Inflammatory macrophage treated with lipopolysaccharide for 4 hours (primary cell): ENCODE data around the gene SLX9.
"Not testable (repeated sequence)": the region's sequence is repeated elsewhere in the genome, so short reads cannot be mapped to it uniquely, and the experiment has no call there.

ENCODE experiments used
- DNase-seq: peaks from one replicate; pipeline ENCODE4 v3.0.0-alpha.2; 2020

SLX9 gene

DNA sequence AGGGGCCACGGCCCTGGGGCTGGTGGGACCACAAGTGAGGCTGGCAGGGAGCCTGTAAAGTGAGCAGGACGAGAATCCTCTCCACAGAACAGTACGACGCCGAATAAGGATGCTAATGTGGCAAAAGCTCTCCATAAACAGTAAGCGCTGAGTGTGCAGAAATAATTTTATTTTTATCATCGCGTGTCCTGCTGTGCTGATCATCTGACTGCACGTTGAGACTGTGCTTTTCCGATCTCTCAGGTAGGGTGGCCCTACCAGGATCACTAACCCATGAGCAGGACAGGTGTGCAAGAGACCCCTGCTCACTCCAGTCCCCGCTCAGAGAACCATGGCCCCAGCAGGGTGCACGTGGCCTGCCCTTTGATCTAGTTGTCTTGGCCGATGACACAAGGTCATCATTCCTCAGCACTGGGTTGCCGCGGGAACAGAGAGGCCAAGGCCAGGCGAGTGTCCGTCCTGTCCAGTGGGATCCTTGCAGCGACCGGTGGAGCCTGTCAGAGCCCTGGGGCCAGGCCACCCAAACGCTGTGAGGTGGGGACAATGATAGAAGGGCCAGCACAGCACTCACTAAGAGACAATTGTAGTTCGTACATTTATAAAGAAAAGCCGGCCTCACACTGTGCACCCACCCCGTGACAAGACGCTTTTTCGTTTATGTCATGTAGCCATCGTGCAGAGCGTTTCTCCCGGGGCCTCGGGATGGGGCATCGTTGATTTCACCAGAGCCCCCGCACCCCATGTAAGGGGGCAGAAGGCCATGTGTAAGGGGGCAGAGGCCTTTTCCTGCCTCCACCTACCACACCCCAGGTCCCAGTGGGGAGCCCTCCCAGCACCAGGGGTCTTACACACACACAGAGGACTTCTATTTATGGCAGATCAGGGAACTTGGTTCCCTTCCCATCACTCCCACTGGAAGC, 81.9 kb downstream of the SLX9 start:
- DNase-seq = no peak

DNA sequence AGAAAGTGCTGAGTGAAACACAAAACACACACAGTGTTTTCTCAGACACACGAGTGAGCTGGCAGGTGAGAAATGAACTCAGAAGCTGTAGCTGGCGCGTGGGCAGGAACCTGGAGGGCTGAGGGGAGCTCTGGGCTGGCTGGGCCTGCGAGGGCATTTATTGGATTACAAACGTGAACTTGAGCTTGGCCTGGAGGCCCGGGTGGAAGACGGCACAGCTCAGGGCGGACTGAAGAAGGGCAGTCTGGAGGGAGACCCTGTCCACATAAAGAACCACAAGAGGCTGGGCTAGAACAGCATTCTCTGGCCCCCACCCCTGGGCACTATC, 82.5 kb downstream of the SLX9 start:
- no peak for DNase-seq

DNA sequence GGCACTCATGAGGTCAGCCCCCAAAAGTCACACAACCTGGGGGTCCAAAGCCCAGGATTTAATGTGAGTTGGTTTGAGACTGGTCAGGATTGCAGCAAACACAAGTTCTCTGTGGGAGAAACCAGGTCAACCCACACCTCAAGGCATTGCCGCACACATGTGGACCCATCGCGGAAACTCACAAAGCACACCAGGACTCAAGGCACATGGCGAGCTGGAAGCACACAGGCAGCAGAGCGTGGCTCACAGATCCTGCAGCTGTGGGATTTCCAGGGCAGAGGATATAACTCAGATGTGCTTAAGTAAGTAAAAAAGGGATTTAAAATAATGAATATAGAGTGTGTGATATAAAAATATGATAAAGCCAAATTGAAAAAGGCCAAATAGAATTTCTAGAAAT, 82.9 kb downstream of the SLX9 start:
- no peak for DNase-seq

DNA sequence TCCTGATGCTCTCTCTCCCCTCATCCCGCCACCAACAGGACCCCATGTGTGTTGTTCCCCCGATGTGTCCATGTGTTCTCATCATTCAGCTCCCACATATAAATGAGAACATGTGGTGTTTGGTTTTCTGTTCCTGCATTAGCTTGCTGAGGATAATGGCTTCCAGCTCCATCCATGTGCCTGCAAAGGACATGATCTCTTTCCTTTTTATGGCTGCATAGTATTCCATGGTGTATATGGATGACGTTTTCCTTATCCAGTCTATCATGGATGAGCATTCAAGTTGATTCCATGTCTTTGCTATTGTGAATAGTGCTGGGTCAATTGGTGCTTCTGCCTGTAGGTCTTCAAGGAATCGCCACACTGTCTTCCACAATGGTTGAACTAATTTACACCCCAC, 84.7 kb downstream of the SLX9 start:
- not testable (repeated sequence) for DNase-seq

DNA sequence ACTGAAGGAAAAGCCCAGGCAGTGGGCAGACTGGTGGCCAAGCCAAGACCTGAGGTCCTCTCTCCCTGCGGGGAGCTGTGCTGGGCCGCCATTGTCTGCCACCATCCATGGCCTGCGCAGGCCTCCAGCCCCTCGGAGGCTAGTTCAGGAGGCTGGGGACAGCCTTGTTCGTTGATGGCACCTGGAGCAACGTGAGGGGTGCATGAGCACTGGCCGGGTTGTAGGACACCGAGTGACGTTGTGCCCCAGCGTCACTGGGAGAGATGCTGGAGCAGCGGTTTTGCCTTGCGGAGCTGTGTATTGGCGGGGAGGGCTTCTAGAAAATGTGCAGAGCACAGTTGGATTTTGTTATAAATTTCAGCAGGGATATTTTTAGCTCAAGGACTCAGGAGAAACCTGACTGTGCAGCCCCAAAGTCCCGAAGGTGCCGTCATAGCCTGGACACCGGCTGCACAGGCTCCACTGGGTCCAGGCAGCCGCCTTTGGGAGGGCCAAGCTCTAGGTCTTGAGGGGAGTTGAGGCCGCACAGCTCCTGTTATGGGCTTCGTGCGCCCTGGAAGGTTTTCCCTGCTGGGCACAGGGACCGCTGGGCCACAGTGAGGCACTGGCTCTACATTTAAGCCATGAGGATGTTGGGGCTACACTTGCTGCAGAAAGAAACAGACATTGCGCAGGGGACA, 86.4 kb downstream of the SLX9 start:
- DNase-seq = no peak
